ENCODE measurements around the gene RASD2.

RASD2 gene

DNA sequence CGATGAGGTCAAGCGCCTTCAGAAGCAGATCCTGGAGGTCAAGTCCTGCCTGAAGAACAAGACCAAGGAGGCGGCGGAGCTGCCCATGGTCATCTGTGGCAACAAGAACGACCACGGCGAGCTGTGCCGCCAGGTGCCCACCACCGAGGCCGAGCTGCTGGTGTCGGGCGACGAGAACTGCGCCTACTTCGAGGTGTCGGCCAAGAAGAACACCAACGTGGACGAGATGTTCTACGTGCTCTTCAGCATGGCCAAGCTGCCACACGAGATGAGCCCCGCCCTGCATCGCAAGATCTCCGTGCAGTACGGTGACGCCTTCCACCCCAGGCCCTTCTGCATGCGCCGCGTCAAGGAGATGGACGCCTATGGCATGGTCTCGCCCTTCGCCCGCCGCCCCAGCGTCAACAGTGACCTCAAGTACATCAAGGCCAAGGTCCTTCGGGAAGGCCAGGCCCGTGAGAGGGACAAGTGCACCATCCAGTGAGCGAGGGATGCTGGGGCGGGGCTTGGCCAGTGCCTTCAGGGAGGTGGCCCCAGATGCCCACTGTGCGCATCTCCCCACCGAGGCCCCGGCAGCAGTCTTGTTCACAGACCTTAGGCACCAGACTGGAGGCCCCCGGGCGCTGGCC lies 11.0 kb downstream of the RASD2 start:
- Histone ChIP-seq H3F3A (ENCODE audit: low read depth) (no peaks in the 10 kb centered on the region), H3K9me2 (replicated peaks; ENCODE audit: low read depth, low read length) (no peaks in the 10 kb centered on the region), H2AFZ (ENCODE audit: low read length) (no peak overlapping the region), H3K4me1 (ENCODE audit: insufficient read depth, low read length, poor library complexity, severe bottlenecking) (peaks cover 26% of the 10 kb centered on the region), H3K9ac (ENCODE audit: low read depth, low read length, poor library complexity, severe bottlenecking) (no peak overlapping the region), H3K79me2 (ENCODE audit: insufficient read depth, low read length) (no peaks in the 10 kb centered on the region), H3K36me3 (ENCODE audit: insufficient read depth, low read length) (no peaks in the 10 kb centered on the region), H3K4me3 (ENCODE audit: low read length, poor library complexity, severe bottlenecking) (no peak overlapping the region), H4K20me1 (ENCODE audit: insufficient read depth, low read length, poor library complexity, severe bottlenecking) (no peaks in the 10 kb centered on the region), H3K9me3 (ENCODE audit: insufficient read depth, low read depth, low read length) (no peaks in the 10 kb centered on the region), H3K27me3 (ENCODE audit: insufficient read depth, low read length, poor library complexity, severe bottlenecking) (no peaks in the 10 kb centered on the region), H3K4me2 (ENCODE audit: low read depth, low read length, poor library complexity, severe bottlenecking) (no peak overlapping the region)
- no peak for TF ChIP-seq EZH2phosphoT487 (IDR thresholded peaks at IDR 0.05; ENCODE audit: borderline replicate concordance)
- TF ChIP-seq, protein P1, sequence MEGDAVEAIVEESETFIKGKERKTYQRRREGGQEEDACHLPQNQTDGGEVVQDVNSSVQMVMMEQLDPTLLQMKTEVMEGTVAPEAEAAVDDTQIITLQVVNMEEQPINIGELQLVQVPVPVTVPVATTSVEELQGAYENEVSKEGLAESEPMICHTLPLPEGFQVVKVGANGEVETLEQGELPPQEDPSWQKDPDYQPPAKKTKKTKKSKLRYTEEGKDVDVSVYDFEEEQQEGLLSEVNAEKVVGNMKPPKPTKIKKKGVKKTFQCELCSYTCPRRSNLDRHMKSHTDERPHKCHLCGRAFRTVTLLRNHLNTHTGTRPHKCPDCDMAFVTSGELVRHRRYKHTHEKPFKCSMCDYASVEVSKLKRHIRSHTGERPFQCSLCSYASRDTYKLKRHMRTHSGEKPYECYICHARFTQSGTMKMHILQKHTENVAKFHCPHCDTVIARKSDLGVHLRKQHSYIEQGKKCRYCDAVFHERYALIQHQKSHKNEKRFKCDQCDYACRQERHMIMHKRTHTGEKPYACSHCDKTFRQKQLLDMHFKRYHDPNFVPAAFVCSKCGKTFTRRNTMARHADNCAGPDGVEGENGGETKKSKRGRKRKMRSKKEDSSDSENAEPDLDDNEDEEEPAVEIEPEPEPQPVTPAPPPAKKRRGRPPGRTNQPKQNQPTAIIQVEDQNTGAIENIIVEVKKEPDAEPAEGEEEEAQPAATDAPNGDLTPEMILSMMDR (conservative IDR thresholded peaks at IDR 0.05; ENCODE audit: low read length) = no peak

DNA sequence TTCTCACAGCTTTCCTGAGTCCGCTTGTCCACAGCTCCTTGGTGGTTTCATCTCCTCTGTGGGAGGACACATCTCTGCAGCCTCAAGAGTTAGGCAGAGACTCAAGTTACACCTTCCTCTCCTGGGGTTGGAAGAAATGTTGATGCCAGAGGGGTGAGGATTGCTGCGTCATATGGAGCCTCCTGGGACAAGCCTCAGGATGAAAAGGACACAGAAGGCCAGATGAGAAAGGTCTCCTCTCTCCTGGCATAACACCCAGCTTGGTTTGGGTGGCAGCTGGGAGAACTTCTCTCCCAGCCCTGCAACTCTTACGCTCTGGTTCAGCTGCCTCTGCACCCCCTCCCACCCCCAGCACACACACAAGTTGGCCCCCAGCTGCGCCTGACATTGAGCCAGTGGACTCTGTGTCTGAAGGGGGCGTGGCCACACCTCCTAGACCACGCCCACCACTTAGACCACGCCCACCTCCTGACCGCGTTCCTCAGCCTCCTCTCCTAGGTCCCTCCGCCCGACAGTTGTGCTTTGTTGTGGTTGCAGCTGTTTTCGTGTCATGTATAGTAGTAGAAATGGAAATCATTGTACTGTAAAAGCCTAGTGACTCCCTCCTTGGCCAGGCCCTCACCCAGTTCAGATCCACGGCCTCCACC lies 11.7 kb downstream of the RASD2 start:
- H3K27me3 ChIP-seq (ENCODE audit: insufficient read depth, low read length, poor library complexity, severe bottlenecking) = no peaks in the 10 kb centered on the region
- peak overlapping the region; percentile 52 for H3K4me2 ChIP-seq (ENCODE audit: low read depth, low read length, poor library complexity, severe bottlenecking)
- H3K9ac ChIP-seq (ENCODE audit: low read depth, low read length, poor library complexity, severe bottlenecking) = no peak overlapping the region
- no peaks in the 10 kb centered on the region for H4K20me1 ChIP-seq (ENCODE audit: insufficient read depth, low read length, poor library complexity, severe bottlenecking)
- H3K4me1 ChIP-seq (ENCODE audit: insufficient read depth, low read length, poor library complexity, severe bottlenecking) = peaks cover 26% of the 10 kb centered on the region
- H3F3A ChIP-seq (ENCODE audit: low read depth) = no peaks in the 10 kb centered on the region
- no peak overlapping the region for H2AFZ ChIP-seq (ENCODE audit: low read length)
- no peaks in the 10 kb centered on the region for H3K9me2 ChIP-seq (replicated peaks; ENCODE audit: low read depth, low read length)
- no peaks in the 10 kb centered on the region for H3K36me3 ChIP-seq (ENCODE audit: insufficient read depth, low read length)
- no peaks in the 10 kb centered on the region for H3K79me2 ChIP-seq (ENCODE audit: insufficient read depth, low read length)
- H3K4me3 ChIP-seq (ENCODE audit: low read length, poor library complexity, severe bottlenecking) = peak overlapping the region; percentile 35
- TF ChIP-seq, protein P1 (conservative IDR thresholded peaks at IDR 0.05; ENCODE audit: low read length) = no peak
- TF ChIP-seq EZH2phosphoT487 (IDR thresholded peaks at IDR 0.05; ENCODE audit: borderline replicate concordance) = no peak
- H3K9me3 ChIP-seq (ENCODE audit: insufficient read depth, low read depth, low read length) = no peaks in the 10 kb centered on the region

DNA sequence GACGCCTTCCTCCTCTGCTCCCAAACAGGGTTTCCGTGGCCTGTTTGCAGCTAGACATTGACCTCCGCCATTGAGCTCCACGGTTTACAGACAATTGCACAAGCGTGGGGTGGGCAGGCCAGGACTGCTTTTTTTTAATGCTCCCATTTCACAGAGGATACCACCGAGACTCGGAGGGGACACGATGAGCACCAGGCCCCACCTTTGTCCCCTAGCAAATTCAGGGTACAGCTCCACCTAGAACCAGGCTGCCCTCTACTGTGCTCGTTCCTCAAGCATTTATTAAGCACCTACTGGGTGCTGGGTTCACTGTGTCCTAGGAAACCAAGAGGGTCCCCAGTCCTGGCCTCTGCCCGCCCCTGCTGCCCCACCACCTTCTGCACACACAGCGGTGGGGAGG lies 12.2 kb downstream of the RASD2 start:
- Histone ChIP-seq H3K4me1 (ENCODE audit: insufficient read depth, low read length, poor library complexity, severe bottlenecking) (peaks cover 28% of the 10 kb centered on the region), H3K9ac (ENCODE audit: low read depth, low read length, poor library complexity, severe bottlenecking) (no peak overlapping the region), H4K20me1 (ENCODE audit: insufficient read depth, low read length, poor library complexity, severe bottlenecking) (no peaks in the 10 kb centered on the region), H3K9me3 (ENCODE audit: insufficient read depth, low read depth, low read length) (no peaks in the 10 kb centered on the region), H3K4me2 (ENCODE audit: low read depth, low read length, poor library complexity, severe bottlenecking) (peak overlapping the region; percentile 52), H3K9me2 (replicated peaks; ENCODE audit: low read depth, low read length) (no peaks in the 10 kb centered on the region), H3K36me3 (ENCODE audit: insufficient read depth, low read length) (no peaks in the 10 kb centered on the region), H2AFZ (ENCODE audit: low read length) (no peak overlapping the region), H3K79me2 (ENCODE audit: insufficient read depth, low read length) (no peaks in the 10 kb centered on the region), H3K4me3 (ENCODE audit: low read length, poor library complexity, severe bottlenecking) (peak overlapping the region; percentile 35), H3F3A (ENCODE audit: low read depth) (no peaks in the 10 kb centered on the region), H3K27me3 (ENCODE audit: insufficient read depth, low read length, poor library complexity, severe bottlenecking) (no peaks in the 10 kb centered on the region)
- TF ChIP-seq EZH2phosphoT487 (IDR thresholded peaks at IDR 0.05; ENCODE audit: borderline replicate concordance) = no peak
- TF ChIP-seq, protein P1 (conservative IDR thresholded peaks at IDR 0.05; ENCODE audit: low read length) = no peak

All from Loucy (cell line).